Activated naive CD8-positive, alpha-beta T cell (primary cell): Measurements from ENCODE around the gene TAF6L.
"Not testable (repeated sequence)": the region's sequence is repeated elsewhere in the genome, so short reads cannot be mapped to it uniquely, and the experiment has no call there.

Source experiments
- H3K27ac Mint-ChIP-seq: one replicate; pipeline ENCODE4 v1.8.0; 2021; ENCODE audit warnings: mixed read lengths
- H3K27me3 Mint-ChIP-seq: one replicate; pipeline ENCODE4 v1.8.0; 2021; ENCODE audit warnings: mixed read lengths
- H3K36me3 Mint-ChIP-seq: one replicate; pipeline ENCODE4 v1.8.0; 2021; ENCODE audit warnings: mixed read lengths
- H3K4me1 Mint-ChIP-seq: one replicate; pipeline ENCODE4 v1.8.0; 2021; ENCODE audit warnings: low read depth, mixed read lengths
- H3K4me3 Mint-ChIP-seq: one replicate; pipeline ENCODE4 v1.8.0; 2021; ENCODE audit warnings: mild to moderate bottlenecking, mixed read lengths
- H3K9me3 Mint-ChIP-seq: one replicate; pipeline ENCODE4 v1.8.0; 2021; ENCODE audit warnings: low read depth, mixed read lengths

Gene TAF6L

GRCh38 chr11:62749931-62750330, 21.3 kb upstream of the TAF6L start:
- H3K9me3 Mint-ChIP-seq, H3K27me3 Mint-ChIP-seq, H3K27ac Mint-ChIP-seq, H3K4me3 Mint-ChIP-seq, H3K36me3 Mint-ChIP-seq: not testable (repeated sequence)
- peaks cover 31% of the 10 kb centered on the region for H3K4me1 Mint-ChIP-seq

GRCh38 chr11:62752177-62752785, 18.9 kb upstream of the TAF6L start:
- Mint-ChIP-seq H3K27me3 (no peaks in the 10 kb centered on the region), H3K4me3 (peak overlapping the region; percentile 97), H3K27ac (peak overlapping the region; percentile 46)

GRCh38 chr11:62752994-62753735, 18.0 kb upstream of the TAF6L start:
- Mint-ChIP-seq H3K36me3 (peaks cover 4% of the 10 kb centered on the region), H3K4me3 (peak overlapping the region; percentile 97), H3K27me3 (no peaks in the 10 kb centered on the region), H3K4me1 (peaks cover 29% of the 10 kb centered on the region), H3K27ac (peak overlapping the region; percentile 98), H3K9me3 (no peaks in the 10 kb centered on the region)

More at GRCh38 chr11:62752177-62752785, 18.9 kb upstream of the TAF6L start:
- H3K9me3 Mint-ChIP-seq: no peaks in the 10 kb centered on the region
- peaks cover 31% of the 10 kb centered on the region for H3K4me1 Mint-ChIP-seq
- peaks cover 4% of the 10 kb centered on the region for H3K36me3 Mint-ChIP-seq

GRCh38 chr11:62753736-62754603, 17.2 kb upstream of the TAF6L start, which contains the start of gene ZBTB3:
Gene ZBTB3, minus strand, starts transcription at chr11:62754160. Its CDS starts 496 bp downstream, at chr11:62753664.
- Mint-ChIP-seq H3K4me1 (peaks cover 26% of the 10 kb centered on the region), H3K9me3 (no peaks in the 10 kb centered on the region), H3K27me3 (no peaks in the 10 kb centered on the region), H3K4me3 (peak within 1 kb of the TSS; percentile 97), H3K27ac (peak within 1 kb of the TSS; percentile 98), H3K36me3 (peaks cover 2% of the 10 kb centered on the region)

- no peaks in the 10 kb centered on the region for H3K27me3 Mint-ChIP-seq
- H3K36me3 Mint-ChIP-seq: peaks cover 2% of the 10 kb centered on the region
- no peak overlapping the region for H3K27ac Mint-ChIP-seq
- peaks cover 19% of the 10 kb centered on the region for H3K4me1 Mint-ChIP-seq
- H3K4me3 Mint-ChIP-seq: peak overlapping the region; percentile 68
- no peaks in the 10 kb centered on the region for H3K9me3 Mint-ChIP-seq
These were observed 16.0 kb upstream of the TAF6L start for GRCh38 chr11:62755086-62755615.

GRCh38 chr11:62757846-62758788, 13.1 kb upstream of the TAF6L start:
- H3K27me3 Mint-ChIP-seq: no peaks in the 10 kb centered on the region
- H3K4me3 Mint-ChIP-seq: no peak overlapping the region
- H3K27ac Mint-ChIP-seq: no peak overlapping the region
- no peaks in the 10 kb centered on the region for H3K9me3 Mint-ChIP-seq
- H3K4me1 Mint-ChIP-seq: peaks cover 18% of the 10 kb centered on the region
- H3K36me3 Mint-ChIP-seq: peaks cover 2% of the 10 kb centered on the region

- H3K9me3 Mint-ChIP-seq, H3K27me3 Mint-ChIP-seq, H3K27ac Mint-ChIP-seq, H3K36me3 Mint-ChIP-seq: not testable (repeated sequence)
- peaks cover 22% of the 10 kb centered on the region for H3K4me1 Mint-ChIP-seq
- H3K4me3 Mint-ChIP-seq: peak overlapping the region; percentile 98
These were observed 10.3 kb upstream of the TAF6L start for GRCh38 chr11:62760867-62761227.

- no peaks in the 10 kb centered on the region for H3K9me3 Mint-ChIP-seq
- H3K4me1 Mint-ChIP-seq: peaks cover 24% of the 10 kb centered on the region
- no peaks in the 10 kb centered on the region for H3K27me3 Mint-ChIP-seq
- peak overlapping the region; percentile 97 for H3K27ac Mint-ChIP-seq
- no peaks in the 10 kb centered on the region for H3K36me3 Mint-ChIP-seq
- peak overlapping the region; percentile 92 for H3K4me3 Mint-ChIP-seq
These were observed 435 bp upstream of the TAF6L start for GRCh38 chr11:62770778-62771143.

GRCh38 chr11:62774407-62774806, 3.2 kb downstream of the TAF6L start:
- no peak overlapping the region for H3K4me3 Mint-ChIP-seq
- peaks cover 26% of the 10 kb centered on the region for H3K4me1 Mint-ChIP-seq

GRCh38 chr11:62775646-62776045, 4.5 kb downstream of the TAF6L start:
- no peak overlapping the region for H3K27ac Mint-ChIP-seq
- H3K4me1 Mint-ChIP-seq: peaks cover 14% of the 10 kb centered on the region
- H3K27me3 Mint-ChIP-seq: no peaks in the 10 kb centered on the region
- no peaks in the 10 kb centered on the region for H3K36me3 Mint-ChIP-seq
- H3K9me3 Mint-ChIP-seq: no peaks in the 10 kb centered on the region
- no peak overlapping the region for H3K4me3 Mint-ChIP-seq

More at GRCh38 chr11:62774407-62774806, 3.2 kb downstream of the TAF6L start:
- Mint-ChIP-seq H3K9me3 (no peaks in the 10 kb centered on the region), H3K27ac (no peak overlapping the region), H3K36me3 (no peaks in the 10 kb centered on the region), H3K27me3 (no peaks in the 10 kb centered on the region)

- Mint-ChIP-seq H3K9me3 (no peaks in the 10 kb centered on the region), H3K27ac (no peak overlapping the region), H3K4me3 (no peak overlapping the region), H3K27me3 (no peaks in the 10 kb centered on the region), H3K36me3 (no peaks in the 10 kb centered on the region), H3K4me1 (peaks cover 5% of the 10 kb centered on the region)
These were observed 6.2 kb downstream of the TAF6L start for GRCh38 chr11:62777389-62777788.

- H3K27ac Mint-ChIP-seq: no peak overlapping the region
- H3K36me3 Mint-ChIP-seq: no peaks in the 10 kb centered on the region
- no peaks in the 10 kb centered on the region for H3K9me3 Mint-ChIP-seq
- H3K27me3 Mint-ChIP-seq: no peaks in the 10 kb centered on the region
- H3K4me3 Mint-ChIP-seq: no peak overlapping the region
- H3K4me1 Mint-ChIP-seq: peaks cover 5% of the 10 kb centered on the region
These were observed 7.2 kb downstream of the TAF6L start for GRCh38 chr11:62778441-62778840.

GRCh38 chr11:62782753-62783152, 11.6 kb downstream of the TAF6L start:
- Mint-ChIP-seq H3K27me3 (no peaks in the 10 kb centered on the region), H3K36me3 (no peaks in the 10 kb centered on the region), H3K27ac (no peak overlapping the region), H3K4me1 (peaks cover 9% of the 10 kb centered on the region), H3K9me3 (no peaks in the 10 kb centered on the region), H3K4me3 (no peak overlapping the region)
